Esophagus (tissue), 2 donors: Measurements from ENCODE around the gene TTC34. TPM values are rescaled to one million over a fixed set of nuclear protein-coding genes. Genes with fewer than 3 reads are reported as not detected.

Source experiments
- H3K27ac ChIP-seq, 2 donors: one replicate each; pipeline ENCODE4 v1.5.1; 2013; ENCODE audit warnings: low read depth in 2 of 2, mild to moderate bottlenecking in 2 of 2, inconsistent platforms in 1 of 2, low read length in 1 of 2, moderate library complexity in 1 of 2
- H3K27me3 ChIP-seq, 2 donors: one replicate each; pipeline ENCODE4 v1.6.1; 2013; ENCODE audit warnings: low read length in 2 of 2, control low read depth in 1 of 2, mild to moderate bottlenecking in 1 of 2; ENCODE audit not compliant: insufficient read depth in 2 of 2, control insufficient read depth in 1 of 2
- H3K36me3 ChIP-seq, 2 donors: one replicate each; pipeline ENCODE4 v1.6.1; 2013; ENCODE audit warnings: low read length in 1 of 2; ENCODE audit not compliant: control insufficient read depth in 2 of 2, insufficient read depth in 2 of 2
- H3K4me1 ChIP-seq, 2 donors: one replicate each; pipeline ENCODE4 v1.6.1; 2013; ENCODE audit warnings: low read length in 1 of 2; ENCODE audit not compliant: control insufficient read depth in 2 of 2, insufficient read depth in 2 of 2
- H3K4me3 ChIP-seq, 2 donors: one replicate each; pipeline ENCODE4 v1.5.1; 2013; ENCODE audit warnings: low read length in 2 of 2, mild to moderate bottlenecking in 2 of 2, low read depth in 1 of 2, moderate library complexity in 1 of 2
- H3K9me3 ChIP-seq, 2 donors: one replicate each; pipeline ENCODE4 v1.6.1; 2013; ENCODE audit warnings: mild to moderate bottlenecking in 2 of 2, low read depth in 1 of 2, low read length in 1 of 2, moderate library complexity in 1 of 2; ENCODE audit not compliant: control insufficient read depth in 2 of 2, insufficient read depth in 1 of 2
- WGBS, 2 donors: extraction: QIAGEN DNeasy Blood & Tissue Kit; methylation state at CpG; one replicate each; pipeline ENCODE4 v1.1.7; 2013; 5-methylcytosine and 5-hydroxymethylcytosine counted together
- polyA plus RNA-seq, 2 donors: library from polyadenylated mRNA; stranded (reverse); fragments of 200-250 nt; gene quantifications; one replicate each; pipeline ENCODE4 v1.2.3, GENCODE V29; 2013
- donor health status: healthy with polysubstance abuse.
- donor health status: Bipolar disorder and iron deficiency.

The TTC34 gene
- polyA plus RNA-seq, 2 donors, result 0.02 to 0.20 TPM

DNA sequence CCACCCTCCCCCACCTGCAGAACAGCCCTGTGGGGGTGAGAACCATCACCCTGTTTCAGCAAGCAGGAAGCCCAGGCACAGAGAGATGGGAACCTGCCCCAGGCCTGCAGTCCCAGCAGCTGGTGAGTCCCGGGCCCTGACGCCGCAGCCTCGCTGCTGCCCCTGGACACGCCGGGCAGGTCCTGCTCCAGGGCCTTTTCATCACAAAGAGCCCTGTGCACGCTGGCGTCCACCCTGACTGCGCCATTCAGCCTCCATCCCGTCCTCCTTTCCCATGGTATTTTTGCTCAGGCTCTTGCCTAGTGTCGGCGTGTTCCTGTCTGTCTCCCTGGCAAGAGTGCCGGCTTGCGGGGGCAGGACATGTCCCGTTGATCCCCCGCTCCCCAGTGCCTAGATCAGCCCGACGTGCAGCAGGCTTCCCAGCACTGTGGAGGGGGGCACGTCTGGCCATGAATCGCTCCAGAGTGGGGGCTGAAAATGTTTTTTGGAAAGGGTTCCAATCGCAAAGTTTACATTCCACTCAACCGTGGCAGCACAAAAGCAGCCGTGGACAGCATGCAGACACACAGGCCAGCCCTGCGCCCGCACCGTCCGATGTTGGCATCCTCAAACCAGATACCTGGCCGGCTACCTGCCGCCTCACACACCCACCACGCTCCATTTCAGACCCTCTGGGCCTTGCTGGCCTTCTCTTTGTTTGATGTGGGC lies 6.3 kb upstream of the TTC34 start:
- Histone ChIP-seq H3K4me1 (peaks cover under 1 to 3% of the 10 kb centered on the region in 2 donors), H3K9me3 (peaks cover 5 to 8% of the 10 kb centered on the region in 2 donors), H3K36me3 (no peaks in the 10 kb centered on the region), H3K27ac (no peak overlapping the region), H3K27me3 (peaks cover 0 to 6% of the 10 kb centered on the region in 2 donors), H3K4me3 (no peak overlapping the region)
- 50 to 53% methylated on average over 30 of the region's 30 CpGs for WGBS, 2 donors

DNA sequence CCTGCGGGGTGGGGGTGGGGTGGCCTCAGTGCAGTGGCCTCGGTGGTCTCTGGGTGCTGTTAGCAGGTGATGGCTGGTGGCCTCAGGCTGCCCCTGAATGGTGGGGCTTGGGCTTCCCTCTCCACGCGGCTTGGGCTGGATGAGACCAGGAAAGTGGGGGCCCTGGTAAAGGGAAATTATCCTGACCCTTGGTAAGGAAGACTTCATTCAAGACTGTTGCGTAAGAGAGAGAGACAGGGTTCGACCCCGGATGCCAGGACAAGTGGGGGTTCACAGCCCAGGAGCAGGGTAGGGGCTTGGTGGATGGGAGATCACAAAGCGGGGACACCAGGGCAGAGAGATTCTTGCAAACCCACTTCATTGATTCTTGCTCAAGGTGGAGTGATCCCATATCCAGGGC lies 5.5 kb upstream of the TTC34 start:
- Histone ChIP-seq H3K9me3 (peaks cover under 1% of the 10 kb centered on the region in 2 donors), H3K27me3 (peaks cover 0 to 6% of the 10 kb centered on the region in 2 donors), H3K27ac (no peak overlapping the region), H3K4me3 (no peak overlapping the region), H3K36me3 (no peaks in the 10 kb centered on the region), H3K4me1 (peaks cover 0 to 3% of the 10 kb centered on the region in 2 donors)
- WGBS, 2 donors, result 57 to 73% methylated on average over 8 of the region's 8 CpGs

DNA sequence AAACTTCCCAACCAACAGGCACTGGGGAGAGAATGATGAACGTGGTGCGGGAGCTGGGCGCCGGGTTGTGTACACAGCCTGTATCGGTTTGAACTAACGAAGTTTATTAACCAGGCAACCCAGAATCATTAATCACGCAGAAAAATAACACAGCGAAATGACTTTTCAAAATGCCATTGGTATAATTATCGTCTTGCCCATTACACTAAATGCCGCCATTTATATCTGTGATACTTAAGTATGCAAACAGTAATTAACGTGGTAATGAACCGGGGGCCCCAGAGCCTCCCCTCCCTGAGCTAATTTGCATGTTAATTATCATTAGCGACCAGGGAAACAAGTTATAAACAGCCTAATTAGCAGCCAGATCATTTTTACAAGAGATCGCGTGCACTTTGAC lies 5.1 kb upstream of the TTC34 start:
- peaks cover 0 to 3% of the 10 kb centered on the region in 2 donors for H3K4me1 ChIP-seq
- H3K36me3 ChIP-seq, result no peaks in the 10 kb centered on the region
- no peaks in the 10 kb centered on the region for H3K9me3 ChIP-seq
- no peak overlapping the region for H3K27ac ChIP-seq
- peaks cover 0 to 6% of the 10 kb centered on the region in 2 donors for H3K27me3 ChIP-seq
- no peak overlapping the region for H3K4me3 ChIP-seq
- 28 to 35% methylated on average over 15 of the region's 15 CpGs for WGBS, 2 donors

DNA sequence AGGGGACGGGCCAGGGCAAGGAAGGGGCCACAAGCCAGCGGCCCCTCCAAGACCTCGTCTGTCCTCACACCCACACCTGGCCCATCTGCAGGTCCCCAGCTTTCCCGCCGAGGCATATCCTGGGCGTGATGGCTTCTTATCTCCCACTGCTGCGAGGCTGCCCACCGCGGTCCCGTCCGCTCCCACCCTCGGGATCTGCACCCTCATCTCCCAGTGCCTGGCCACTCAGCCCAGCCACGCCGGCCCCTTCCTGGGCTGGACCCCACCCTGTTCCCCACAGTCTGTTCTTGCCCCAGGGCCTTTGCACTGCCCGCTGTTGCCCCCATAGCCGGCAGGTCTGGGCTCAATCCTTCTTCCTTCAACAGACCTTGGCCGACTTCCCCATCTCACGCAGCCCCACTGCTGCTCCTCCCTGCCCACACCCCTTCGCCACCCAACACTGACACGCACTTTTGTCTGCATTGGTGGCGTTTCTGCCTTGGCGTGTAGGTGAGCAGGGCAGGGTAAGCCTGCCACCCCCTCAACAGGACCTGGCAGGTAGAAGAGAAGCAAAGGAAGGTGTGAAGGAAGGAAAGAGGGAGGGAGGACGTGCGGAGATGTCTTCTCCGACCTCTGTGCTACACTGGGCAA lies 4.4 kb upstream of the TTC34 start:
- Histone ChIP-seq H3K27ac (no peak overlapping the region), H3K36me3 (no peaks in the 10 kb centered on the region), H3K4me1 (peaks cover 0 to 3% of the 10 kb centered on the region in 2 donors), H3K4me3 (no peak overlapping the region), H3K9me3 (no peaks in the 10 kb centered on the region), H3K27me3 (peaks cover 0 to 6% of the 10 kb centered on the region in 2 donors)
- 55 to 68% methylated on average over 18 to 25 of the region's 25 CpGs for WGBS, 2 donors

DNA sequence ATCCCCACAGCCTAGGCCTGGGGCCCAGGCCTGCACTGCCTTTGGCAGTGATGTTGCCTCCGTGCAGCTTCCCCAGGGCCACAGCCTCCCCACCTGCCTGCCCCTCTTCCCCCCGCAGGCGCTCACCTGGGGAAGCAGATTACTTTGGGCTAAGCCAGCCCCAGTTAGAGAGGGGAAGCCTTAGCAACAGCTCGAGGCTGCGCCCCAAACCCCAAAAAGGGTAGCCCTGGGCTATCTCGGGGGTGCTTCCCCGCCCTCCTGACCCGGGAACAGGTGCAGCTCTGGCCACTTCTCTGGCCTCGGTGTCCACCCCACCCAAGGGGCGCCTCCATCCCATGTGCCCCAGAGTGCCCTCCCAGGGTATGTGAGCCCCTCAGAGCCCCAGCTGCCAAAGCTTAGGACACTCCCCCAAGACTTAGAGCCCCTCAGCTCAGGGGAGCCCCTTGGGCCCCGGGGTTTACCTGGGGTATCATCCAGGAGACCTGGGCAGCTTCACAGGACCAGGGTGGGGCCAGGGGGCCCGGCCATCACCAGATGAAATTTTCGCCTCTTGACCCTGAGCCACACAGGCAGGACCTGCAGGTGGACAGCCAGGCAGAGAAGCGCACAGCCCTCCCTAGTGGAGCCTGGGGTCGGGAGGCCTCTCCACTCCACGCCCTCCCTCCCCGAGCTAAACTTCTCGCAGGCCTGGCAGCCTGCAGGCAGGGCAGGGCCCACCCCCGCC lies 3.3 kb upstream of the TTC34 start:
- H3K36me3 ChIP-seq, result no peaks in the 10 kb centered on the region
- H3K9me3 ChIP-seq, result no peaks in the 10 kb centered on the region
- 61 to 64% methylated on average over 19 of the region's 19 CpGs for WGBS, 2 donors
- no peak overlapping the region for H3K4me3 ChIP-seq
- H3K27me3 ChIP-seq, result peaks cover 0 to 6% of the 10 kb centered on the region in 2 donors
- H3K4me1 ChIP-seq, result peaks cover 0 to 3% of the 10 kb centered on the region in 2 donors
- H3K27ac ChIP-seq, result no peak overlapping the region

DNA sequence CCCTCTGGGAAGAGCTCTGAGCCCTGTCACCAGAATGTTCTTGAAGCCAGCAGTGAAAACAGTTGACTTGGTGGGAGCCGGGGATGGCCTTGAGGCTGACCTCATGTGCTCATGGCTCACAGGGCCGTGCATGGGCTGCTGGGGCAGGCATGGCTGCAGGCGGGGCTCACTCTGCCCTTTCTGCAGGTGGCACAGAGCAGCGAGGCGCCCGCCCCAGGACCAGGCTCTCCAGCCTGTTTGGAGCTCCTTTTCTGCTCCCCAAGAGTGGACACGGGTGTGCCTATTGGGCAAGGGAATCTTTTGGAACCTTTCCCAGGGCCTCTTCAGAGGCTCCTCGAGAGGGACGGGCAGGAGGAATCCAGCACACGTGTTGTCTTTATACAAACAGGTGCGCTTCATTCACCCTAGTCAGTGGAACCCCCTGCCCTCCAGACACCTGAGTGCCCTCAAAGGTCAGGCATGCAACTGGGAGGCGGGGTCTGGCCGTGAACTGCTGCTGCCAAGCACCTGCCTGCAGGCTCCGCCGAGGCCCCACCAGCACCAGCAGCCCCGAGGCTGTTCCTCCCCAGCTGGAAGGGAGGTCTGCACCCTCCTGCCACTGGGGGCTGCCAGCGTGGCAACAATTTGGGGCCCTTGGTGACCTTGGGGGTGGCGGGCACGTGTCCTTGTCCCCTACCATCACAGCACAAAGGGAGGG lies 2.6 kb upstream of the TTC34 start:
- H3K9me3 ChIP-seq, result no peaks in the 10 kb centered on the region
- WGBS, 2 donors, result 55 to 56% methylated on average over 19 of the region's 19 CpGs
- H3K36me3 ChIP-seq, result no peaks in the 10 kb centered on the region
- no peak overlapping the region for H3K4me3 ChIP-seq
- no peak overlapping the region for H3K27ac ChIP-seq
- H3K4me1 ChIP-seq, result peaks cover 0 to 3% of the 10 kb centered on the region in 2 donors
- H3K27me3 ChIP-seq, result peaks cover 0 to 6% of the 10 kb centered on the region in 2 donors

DNA sequence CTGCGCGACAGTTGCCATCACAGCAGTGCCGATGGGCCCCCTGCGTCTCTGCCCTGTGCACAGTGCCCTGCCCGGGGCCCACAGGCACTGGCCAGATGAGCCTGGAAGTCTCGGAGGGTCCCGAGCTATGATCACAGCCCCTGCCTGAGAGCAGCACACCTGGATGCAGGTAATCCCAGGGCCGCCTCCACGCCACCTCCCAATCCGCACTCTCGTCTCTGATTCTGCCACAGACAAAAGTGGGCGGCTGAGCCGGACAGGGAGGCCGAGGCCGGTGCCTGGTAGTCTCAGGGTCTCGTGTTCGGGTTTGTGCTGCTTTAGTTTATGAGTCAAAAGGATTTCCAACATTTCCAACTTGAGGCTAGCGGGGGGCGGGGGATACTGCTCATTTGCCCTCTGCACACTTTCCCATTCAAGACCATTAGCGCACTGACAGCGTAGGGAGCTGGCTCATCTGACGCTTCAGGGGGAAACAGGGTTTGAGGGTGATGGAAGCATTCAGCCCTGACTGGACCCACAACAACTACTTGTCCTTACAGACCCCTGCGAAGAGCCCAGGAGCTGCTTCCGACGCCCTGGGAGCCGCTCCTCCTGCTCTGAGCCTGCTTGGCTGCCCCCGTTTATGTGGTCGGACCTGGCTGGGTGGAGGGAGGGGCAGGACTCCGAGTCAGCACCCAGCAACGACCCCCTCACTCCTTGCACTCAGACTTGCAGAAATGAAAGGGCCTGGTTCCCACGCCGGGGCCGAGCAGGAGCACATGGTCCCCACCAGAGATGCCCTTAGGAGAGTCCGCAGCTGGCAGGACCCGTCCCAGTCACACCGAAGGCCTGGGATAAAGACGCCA lies 1.8 kb upstream of the TTC34 start:
- Histone ChIP-seq H3K36me3 (no peaks in the 10 kb centered on the region), H3K4me3 (no peak overlapping the region), H3K4me1 (peaks cover 0 to 2% of the 10 kb centered on the region in 2 donors), H3K27ac (no peak overlapping the region), H3K9me3 (no peaks in the 10 kb centered on the region), H3K27me3 (peaks cover 0 to 6% of the 10 kb centered on the region in 2 donors)
- WGBS, 2 donors, result 81 to 83% methylated on average over 37 of the region's 37 CpGs

DNA sequence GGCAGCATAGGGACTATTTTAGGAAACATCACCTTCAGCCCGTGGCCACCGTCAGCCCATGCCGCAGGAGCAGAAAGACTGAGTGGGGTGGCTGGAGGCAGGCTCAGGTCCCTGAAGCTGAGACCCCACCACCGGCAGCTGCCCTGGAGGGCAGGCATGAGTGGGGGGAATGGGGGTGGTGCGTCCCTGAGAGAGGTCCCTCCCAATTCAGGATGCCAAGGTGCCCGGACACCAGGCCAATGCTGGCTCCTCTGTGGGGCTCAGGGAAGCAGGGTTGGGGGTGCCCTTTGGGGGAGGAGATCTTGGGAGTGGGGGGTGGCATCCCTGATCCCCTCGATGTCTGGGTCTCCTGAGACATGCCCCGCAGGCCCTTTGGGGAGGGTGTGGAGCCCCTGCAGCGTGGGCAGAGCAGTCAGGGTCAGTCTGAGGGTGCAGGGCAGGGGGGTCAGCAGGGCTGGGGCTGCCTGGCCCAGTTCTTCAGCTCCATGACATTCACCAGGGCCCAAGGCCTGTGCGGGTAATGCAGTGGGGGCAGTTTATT lies 998 bp upstream of the TTC34 start:
- H3K4me3 ChIP-seq, result no peak overlapping the region
- H3K27ac ChIP-seq, result no peak overlapping the region
- peaks cover 0 to 6% of the 10 kb centered on the region in 2 donors for H3K27me3 ChIP-seq
- H3K36me3 ChIP-seq, result no peaks in the 10 kb centered on the region
- 81 to 83% methylated on average over 10 of the region's 10 CpGs for WGBS, 2 donors
- H3K9me3 ChIP-seq, result no peaks in the 10 kb centered on the region
- H3K4me1 ChIP-seq, result no peaks in the 10 kb centered on the region
